Progenitor cell of endocrine pancreas (in vitro differentiated cells): ENCODE data around the gene ADRA2C. TPM values are rescaled to one million over a fixed set of nuclear protein-coding genes. Genes with fewer than 3 reads are reported as not detected.

Experiments
- DNase-seq: peaks from one replicate; pipeline ENCODE4 v3.0.0; 2021; ENCODE audit warnings: low spot score; ENCODE audit not compliant: unreplicated experiment
- H3K27ac Mint-ChIP-seq: 2 replicates; pipeline ENCODE4 v1.8.0; 2021; ENCODE audit warnings: mild to moderate bottlenecking, moderate library complexity, mixed read lengths
- H3K27me3 Mint-ChIP-seq: 2 replicates; pipeline ENCODE4 v1.8.0; 2021; ENCODE audit warnings: mixed read lengths
- H3K36me3 Mint-ChIP-seq: 2 replicates; pipeline ENCODE4 v1.8.0; 2022; ENCODE audit warnings: mixed read lengths; ENCODE audit not compliant: insufficient read depth
- H3K4me1 Mint-ChIP-seq: 2 replicates; pipeline ENCODE4 v1.8.0; 2021; ENCODE audit warnings: low read depth, mixed read lengths
- H3K4me3 Mint-ChIP-seq: 2 replicates; pipeline ENCODE4 v1.8.0; 2021; ENCODE audit warnings: low read depth, mild to moderate bottlenecking, moderate library complexity, mixed read lengths
- H3K9me3 Mint-ChIP-seq: 2 replicates; pipeline ENCODE4 v1.8.0; 2021; ENCODE audit warnings: low read depth, mixed read lengths
- CTCF ChIP-seq: fragments of 200-600 bp; sonication (generic); IDR thresholded peaks from one replicate; pipeline ENCODE4 v1.5.0; 2021; ENCODE audit warnings: antibody characterized with exemption, mild to moderate bottlenecking; ENCODE audit not compliant: unreplicated experiment
- total RNA-seq: library from RNA; stranded (reverse); gene quantifications from 2 replicates; pipeline ENCODE4 v1.2.1, GENCODE V29; 2021

Gene ADRA2C
- total RNA-seq, 1 donor from 2014 or later = 3.0 TPM

DNA sequence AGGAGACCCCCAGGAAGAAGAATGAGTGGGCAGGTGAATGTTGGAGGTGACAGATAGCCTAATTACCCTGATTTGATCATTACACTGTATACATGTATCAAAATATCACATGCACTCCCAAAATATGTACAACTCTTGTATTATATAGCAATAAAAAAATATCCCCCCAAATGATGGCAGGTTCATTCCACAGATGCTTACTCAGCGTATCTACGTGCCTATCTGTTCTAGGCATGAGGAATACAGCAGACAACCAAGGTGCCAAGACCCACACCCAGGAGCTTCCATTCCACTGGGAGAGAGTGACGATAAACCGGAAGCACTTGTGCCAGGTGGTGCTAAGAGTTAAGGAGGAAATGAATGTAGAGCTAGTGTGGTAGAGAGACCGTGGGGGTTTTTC is 42.4 kb downstream of the ADRA2C start:
- no peak for DNase-seq
- no peaks in the 10 kb centered on the region for H3K9me3 Mint-ChIP-seq
- H3K27ac Mint-ChIP-seq = no peak overlapping the region
- peaks cover 6% of the 10 kb centered on the region for H3K4me1 Mint-ChIP-seq
- H3K36me3 Mint-ChIP-seq = no peaks in the 10 kb centered on the region
- no peak for TF ChIP-seq CTCF
- peaks cover 36% of the 10 kb centered on the region for H3K27me3 Mint-ChIP-seq
- H3K4me3 Mint-ChIP-seq = no peak overlapping the region

- H3K27me3 Mint-ChIP-seq = peaks cover 38% of the 10 kb centered on the region
- DNase-seq = no peak
- no peak overlapping the region for H3K4me3 Mint-ChIP-seq
- peaks cover 6% of the 10 kb centered on the region for H3K4me1 Mint-ChIP-seq
- H3K36me3 Mint-ChIP-seq = no peaks in the 10 kb centered on the region
- no peak overlapping the region for H3K27ac Mint-ChIP-seq
- H3K9me3 Mint-ChIP-seq = no peaks in the 10 kb centered on the region
- TF ChIP-seq CTCF = no peak
Measured at GRCh38 chr4:3809028-3809427, 42.8 kb downstream of the ADRA2C start.

DNA sequence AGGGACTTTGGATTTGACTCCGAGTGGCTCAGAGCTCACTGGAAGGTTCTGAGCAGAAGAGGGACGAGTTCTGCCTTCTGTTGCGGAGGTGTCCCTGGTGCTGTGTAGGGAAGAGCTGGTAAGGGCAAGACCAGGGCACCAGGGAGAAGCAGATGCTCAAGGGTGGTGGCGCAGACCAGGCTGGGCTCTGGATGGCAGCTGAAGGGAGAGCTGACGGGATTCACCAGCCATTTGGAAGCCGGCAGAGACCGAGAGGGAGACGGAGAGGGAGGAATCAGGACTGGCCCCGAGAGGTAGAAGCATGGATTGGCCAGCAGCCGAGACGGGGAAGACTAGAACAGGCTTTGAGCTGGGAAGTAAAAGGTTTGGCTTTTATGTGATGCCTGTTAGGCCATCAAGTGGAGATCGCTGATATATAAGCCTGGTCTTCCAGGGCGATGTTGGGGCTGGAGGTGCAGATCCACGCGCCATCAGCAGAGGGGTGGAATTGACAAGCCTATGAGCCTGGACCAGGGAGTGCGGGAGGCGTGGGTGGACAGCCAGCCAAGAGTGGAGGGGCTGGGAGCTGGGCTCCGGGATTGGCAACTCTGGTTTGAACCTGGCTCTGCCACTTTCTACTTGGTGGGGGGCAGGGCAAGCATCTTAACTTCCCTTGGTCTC is 43.4 kb downstream of the ADRA2C start:
- TF ChIP-seq CTCF = no peak
- DNase-seq = no peak
- H3K4me1 Mint-ChIP-seq = peaks cover 4% of the 10 kb centered on the region
- H3K4me3 Mint-ChIP-seq = no peak overlapping the region
- H3K9me3 Mint-ChIP-seq = no peaks in the 10 kb centered on the region
- H3K27me3 Mint-ChIP-seq = peaks cover 40% of the 10 kb centered on the region
- H3K36me3 Mint-ChIP-seq = no peaks in the 10 kb centered on the region
- H3K27ac Mint-ChIP-seq = no peak overlapping the region

- Mint-ChIP-seq H3K9me3 (no peaks in the 10 kb centered on the region), H3K27ac (no peak overlapping the region), H3K4me1 (peaks cover 4% of the 10 kb centered on the region), H3K27me3 (peaks cover 40% of the 10 kb centered on the region), H3K4me3 (no peak overlapping the region), H3K36me3 (no peaks in the 10 kb centered on the region)
- TF ChIP-seq CTCF = no peak
- DNase-seq = no peak
Measured at GRCh38 chr4:3810111-3810680, 44.0 kb downstream of the ADRA2C start.

DNA sequence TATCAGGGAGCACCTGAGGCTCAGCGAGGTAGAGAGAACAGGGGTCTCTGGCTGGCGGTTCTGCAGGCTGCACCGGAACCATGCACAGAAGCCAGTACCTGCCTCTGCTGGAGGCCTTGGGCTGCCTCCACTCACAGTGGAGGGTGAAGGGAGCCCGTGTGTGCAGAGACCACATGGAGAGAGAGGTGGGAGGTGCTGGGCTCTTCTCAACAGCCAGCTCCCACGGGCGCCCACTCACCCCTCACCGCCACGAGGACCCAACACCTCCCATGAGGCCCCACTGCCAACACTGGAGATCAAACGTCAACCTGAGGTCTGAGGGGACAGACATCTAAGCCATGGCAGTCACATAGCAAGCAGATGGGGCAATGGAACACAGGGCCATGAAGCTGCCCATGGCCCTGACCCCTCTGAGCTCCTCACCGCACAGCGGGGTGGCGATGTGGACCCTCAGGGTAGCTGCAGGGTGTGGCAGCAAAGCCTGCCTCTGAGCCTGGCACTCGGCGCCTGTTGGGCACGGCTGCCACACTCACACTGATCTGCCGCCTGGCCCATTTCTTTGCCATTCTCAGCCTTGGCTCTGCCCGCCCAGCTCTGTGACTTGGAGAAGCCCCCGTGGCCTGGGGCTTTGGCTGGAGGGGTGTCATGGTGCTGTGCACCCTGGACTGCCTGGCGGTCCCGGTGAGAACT is 44.8 kb downstream of the ADRA2C start:
- no peaks in the 10 kb centered on the region for H3K9me3 Mint-ChIP-seq
- no peak for TF ChIP-seq CTCF
- DNase-seq = no peak
- no peaks in the 10 kb centered on the region for H3K36me3 Mint-ChIP-seq
- H3K4me1 Mint-ChIP-seq = peaks cover 4% of the 10 kb centered on the region
- no peak overlapping the region for H3K27ac Mint-ChIP-seq
- peaks cover 40% of the 10 kb centered on the region for H3K27me3 Mint-ChIP-seq
- no peak overlapping the region for H3K4me3 Mint-ChIP-seq
